Activated naive CD4-positive, alpha-beta T cell treated with anti-CD3 and anti-CD28 coated beads, Interleukin-2, amount 50 U/mL, for 24 hours (primary cell): ENCODE measurements around the gene OR52A1.

Experiments
- H3K27ac Mint-ChIP-seq: one replicate; pipeline ENCODE4 v1.8.0; 2021; ENCODE audit warnings: mild to moderate bottlenecking, mixed read lengths
- H3K27me3 Mint-ChIP-seq: one replicate; pipeline ENCODE4 v1.8.0; 2021; ENCODE audit warnings: mixed read lengths
- H3K36me3 Mint-ChIP-seq: one replicate; pipeline ENCODE4 v1.8.0; 2021; ENCODE audit warnings: mixed read lengths
- H3K4me1 Mint-ChIP-seq: one replicate; pipeline ENCODE4 v1.8.0; 2021; ENCODE audit warnings: mixed read lengths
- H3K4me3 Mint-ChIP-seq: one replicate; pipeline ENCODE4 v1.8.0; 2021; ENCODE audit warnings: mild to moderate bottlenecking, mixed read lengths
- H3K9me3 Mint-ChIP-seq: one replicate; pipeline ENCODE4 v1.8.0; 2021; ENCODE audit warnings: mixed read lengths

Gene OR52A1

GRCh38 chr11:5102246-5102645 lies 52.3 kb downstream of the OR52A1 start:
- H3K27me3 Mint-ChIP-seq, result peaks cover 7% of the 10 kb centered on the region
- no peaks in the 10 kb centered on the region for H3K4me1 Mint-ChIP-seq
- no peak overlapping the region for H3K4me3 Mint-ChIP-seq
- H3K9me3 Mint-ChIP-seq, result no peaks in the 10 kb centered on the region
- no peaks in the 10 kb centered on the region for H3K36me3 Mint-ChIP-seq
- H3K27ac Mint-ChIP-seq, result no peak overlapping the region

- Mint-ChIP-seq H3K4me1 (no peaks in the 10 kb centered on the region), H3K27ac (no peak overlapping the region), H3K27me3 (peaks cover 5% of the 10 kb centered on the region), H3K9me3 (no peaks in the 10 kb centered on the region), H3K4me3 (no peak overlapping the region), H3K36me3 (no peaks in the 10 kb centered on the region)
Observed at GRCh38 chr11:5096011-5096410, 58.5 kb downstream of the OR52A1 start.
